ENCODE measurements around the gene LRSAM1. TPM values are rescaled to one million over a fixed set of nuclear protein-coding genes. Genes with fewer than 3 reads are reported as not detected.

LRSAM1 gene
- total and polyA plus RNA-seq, 4 donors, result 6.6 to 9.7 (median 7.1) TPM

DNA sequence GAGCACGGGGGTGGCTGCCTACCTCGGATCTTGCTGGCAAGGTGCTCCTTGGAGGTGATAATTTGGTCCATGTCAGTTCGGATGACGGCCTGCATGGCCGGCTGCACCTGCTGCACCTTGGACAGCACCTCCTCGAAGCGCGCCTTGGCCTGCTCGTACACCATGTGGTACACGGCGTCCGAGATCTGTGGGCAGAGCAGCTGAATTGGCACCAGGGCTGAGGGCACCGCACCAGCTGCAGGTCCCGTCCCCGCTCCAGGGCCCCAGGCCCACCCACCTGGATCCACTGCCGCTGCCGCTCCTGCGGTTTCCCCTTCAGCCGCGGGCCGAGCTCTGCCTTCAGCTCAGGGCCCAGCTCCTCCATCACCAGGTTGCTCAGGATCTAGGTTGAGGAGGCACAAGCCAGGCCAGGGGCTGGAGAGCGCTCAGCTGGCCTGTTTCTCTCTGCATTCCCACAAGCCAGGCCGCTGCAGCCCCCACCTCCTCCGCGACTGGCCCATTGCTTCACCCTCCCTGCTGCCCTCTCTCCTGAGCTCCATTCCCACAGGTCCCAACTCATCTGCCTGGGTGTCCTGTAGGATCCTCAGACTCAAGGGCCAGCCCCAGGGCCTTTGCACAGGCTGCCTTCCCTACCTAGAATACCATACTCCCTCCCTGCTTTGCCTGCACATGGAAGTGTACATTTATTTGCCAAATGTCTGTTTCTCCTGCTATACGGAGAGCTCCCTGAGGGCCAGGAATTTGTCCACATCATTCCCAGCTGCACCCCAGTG lies 65.7 kb downstream of the LRSAM1 start:
- H3K9ac ChIP-seq (ENCODE audit: low read depth in 1 of 2, low read length in 2 of 2), result no peak overlapping the region
- peaks cover 0 to 5% (median 4%) of the 10 kb centered on the region in 4 donors for H3K36me3 ChIP-seq (ENCODE audit: control insufficient read depth in 4 of 4, insufficient read depth in 3 of 4, low read depth in 1 of 4, low read length in 3 of 4)
- H3K4me1 ChIP-seq (ENCODE audit: control insufficient read depth in 4 of 4, insufficient read depth in 4 of 4, low read length in 3 of 4), result peaks cover 0 to 10% (median 0%) of the 10 kb centered on the region in 4 donors
- DNase-seq (ENCODE audit: low spot score), result no peak
- no peak overlapping the region for H3K4me3 ChIP-seq (ENCODE audit: low read depth in 1 of 3, low read length in 3 of 3)
- H3K27ac ChIP-seq (ENCODE audit: low read depth in 1 of 2, low read length in 2 of 2), result no peak overlapping the region
- TF ChIP-seq JUND (IDR thresholded peaks at IDR 0.05) (no peak), HNF4G (IDR thresholded peaks at IDR 0.05) (no peak), HNF4A (conservative IDR thresholded peaks at IDR 0.05) (no peak), FOXA1 (IDR thresholded peaks at IDR 0.05) (no peak), GABPA (IDR thresholded peaks at IDR 0.05 in 1 of 2, conservative IDR thresholded peaks at IDR 0.05 in 1 of 2) (no peak), SP1 (IDR thresholded peaks at IDR 0.05) (no peak), EGR1 (IDR thresholded peaks at IDR 0.05; ENCODE audit: low read depth in 2 of 2) (no peak)
- TF ChIP-seq, protein P1, sequence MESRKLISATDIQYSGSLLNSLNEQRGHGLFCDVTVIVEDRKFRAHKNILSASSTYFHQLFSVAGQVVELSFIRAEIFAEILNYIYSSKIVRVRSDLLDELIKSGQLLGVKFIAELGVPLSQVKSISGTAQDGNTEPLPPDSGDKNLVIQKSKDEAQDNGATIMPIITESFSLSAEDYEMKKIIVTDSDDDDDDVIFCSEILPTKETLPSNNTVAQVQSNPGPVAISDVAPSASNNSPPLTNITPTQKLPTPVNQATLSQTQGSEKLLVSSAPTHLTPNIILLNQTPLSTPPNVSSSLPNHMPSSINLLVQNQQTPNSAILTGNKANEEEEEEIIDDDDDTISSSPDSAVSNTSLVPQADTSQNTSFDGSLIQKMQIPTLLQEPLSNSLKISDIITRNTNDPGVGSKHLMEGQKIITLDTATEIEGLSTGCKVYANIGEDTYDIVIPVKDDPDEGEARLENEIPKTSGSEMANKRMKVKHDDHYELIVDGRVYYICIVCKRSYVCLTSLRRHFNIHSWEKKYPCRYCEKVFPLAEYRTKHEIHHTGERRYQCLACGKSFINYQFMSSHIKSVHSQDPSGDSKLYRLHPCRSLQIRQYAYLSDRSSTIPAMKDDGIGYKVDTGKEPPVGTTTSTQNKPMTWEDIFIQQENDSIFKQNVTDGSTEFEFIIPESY (IDR thresholded peaks at IDR 0.05), result no peak
- TF ChIP-seq, protein P2, sequence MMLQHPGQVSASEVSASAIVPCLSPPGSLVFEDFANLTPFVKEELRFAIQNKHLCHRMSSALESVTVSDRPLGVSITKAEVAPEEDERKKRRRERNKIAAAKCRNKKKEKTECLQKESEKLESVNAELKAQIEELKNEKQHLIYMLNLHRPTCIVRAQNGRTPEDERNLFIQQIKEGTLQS (IDR thresholded peaks at IDR 0.05), result no peak
- 96% methylated on average over 26 of the region's 26 CpGs for WGBS
- no peaks in the 10 kb centered on the region for H3K9me3 ChIP-seq (ENCODE audit: control insufficient read depth in 4 of 4, low read length in 3 of 4)
- no peaks in the 10 kb centered on the region for H3K27me3 ChIP-seq (ENCODE audit: control insufficient read depth in 4 of 4, insufficient read depth in 4 of 4, low read length in 3 of 4)

DNA sequence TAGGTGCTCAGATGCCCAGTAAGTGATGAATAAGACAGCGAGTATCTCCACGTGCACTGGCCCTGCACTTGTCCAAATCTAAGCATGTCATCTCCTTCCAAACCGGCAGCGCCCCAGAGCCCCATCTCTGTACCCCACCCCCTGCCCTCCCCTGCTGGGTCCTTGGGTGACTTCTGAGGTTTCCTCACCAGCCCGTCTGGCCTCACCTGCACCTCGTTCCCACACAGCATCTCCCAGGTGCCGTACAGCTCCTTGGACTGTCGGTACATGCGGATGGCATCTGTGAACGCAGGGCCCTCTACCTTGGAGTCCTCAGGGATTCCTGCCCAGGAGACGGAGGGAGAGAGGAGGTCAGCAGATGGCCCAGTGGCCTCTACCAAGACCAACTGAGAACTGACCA lies 66.3 kb downstream of the LRSAM1 start:
- WGBS, result 96% methylated on average over 11 of the region's 11 CpGs
- Histone ChIP-seq H3K9ac (ENCODE audit: low read depth in 1 of 2, low read length in 2 of 2) (no peak overlapping the region), H3K36me3 (ENCODE audit: control insufficient read depth in 4 of 4, insufficient read depth in 3 of 4, low read depth in 1 of 4, low read length in 3 of 4) (peaks cover 0 to 5% (median 4%) of the 10 kb centered on the region in 4 donors), H3K4me1 (ENCODE audit: control insufficient read depth in 4 of 4, insufficient read depth in 4 of 4, low read length in 3 of 4) (peaks cover 0 to 10% (median 0%) of the 10 kb centered on the region in 4 donors), H3K4me3 (ENCODE audit: low read depth in 1 of 3, low read length in 3 of 3) (no peak overlapping the region), H3K9me3 (ENCODE audit: control insufficient read depth in 4 of 4, low read length in 3 of 4) (peaks cover 0 to 2% (median 0%) of the 10 kb centered on the region in 4 donors), H3K27ac (ENCODE audit: low read depth in 1 of 2, low read length in 2 of 2) (no peak overlapping the region), H3K27me3 (ENCODE audit: control insufficient read depth in 4 of 4, insufficient read depth in 4 of 4, low read length in 3 of 4) (no peaks in the 10 kb centered on the region)
- TF ChIP-seq RXRA (IDR thresholded peaks at IDR 0.05) (no peak), GABPA (IDR thresholded peaks at IDR 0.05 in 1 of 2, conservative IDR thresholded peaks at IDR 0.05 in 1 of 2) (no peak), YY1 (IDR thresholded peaks at IDR 0.05) (no peak), HNF4G (IDR thresholded peaks at IDR 0.05) (no peak), RAD21 (IDR thresholded peaks at IDR 0.05) (no peak), EGR1 (IDR thresholded peaks at IDR 0.05; ENCODE audit: low read depth in 2 of 2) (no peak), TAF1 (conservative IDR thresholded peaks at IDR 0.05) (no peak)
- TF ChIP-seq, protein P2 (IDR thresholded peaks at IDR 0.05), result no peak
- TF ChIP-seq, protein P1 (IDR thresholded peaks at IDR 0.05), result no peak
- TF ChIP-seq, protein P3, sequence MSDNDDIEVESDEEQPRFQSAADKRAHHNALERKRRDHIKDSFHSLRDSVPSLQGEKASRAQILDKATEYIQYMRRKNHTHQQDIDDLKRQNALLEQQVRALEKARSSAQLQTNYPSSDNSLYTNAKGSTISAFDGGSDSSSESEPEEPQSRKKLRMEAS (IDR thresholded peaks at IDR 0.05), result no peak
- DNase-seq (ENCODE audit: low spot score), result no peak

Measured in liver (tissue), 9 donors.